Sigmoid colon (tissue), 7 donors: ENCODE data around the gene TENM4. TPM values are rescaled to one million over a fixed set of nuclear protein-coding genes. Genes with fewer than 3 reads are reported as not detected.

ENCODE experiments used
- DNase-seq: peaks from one replicate; pipeline ENCODE4 v3.0.0-alpha.2; 2019
- H3K27ac ChIP-seq, 4 donors: fragments of 200-600 bp; sonication (generic); one replicate each; pipeline ENCODE4 v1.5.1; 2016 to 2019; ENCODE audit warnings: mild to moderate bottlenecking in 1 of 4
- H3K27me3 ChIP-seq, 3 donors: fragments of 200-600 bp; sonication (generic); one replicate each; pipeline ENCODE4 v1.5.1; 2019; ENCODE audit warnings: mild to moderate bottlenecking in 1 of 3
- H3K36me3 ChIP-seq, 4 donors: fragments of 200-600 bp; sonication (generic); one replicate each; pipeline ENCODE4 v1.5.1; 2016 to 2019
- H3K4me1 ChIP-seq, 4 donors: fragments of 200-600 bp; sonication (generic); one replicate each; pipeline ENCODE4 v1.5.1; 2017 to 2019
- H3K4me3 ChIP-seq, 4 donors: fragments of 200-600 bp; sonication (generic); one replicate each; pipeline ENCODE4 v1.5.1; 2017 to 2019; ENCODE audit warnings: mild to moderate bottlenecking in 2 of 4, moderate library complexity in 1 of 4
- H3K9me3 ChIP-seq, 4 donors: fragments of 200-600 bp in 3 of 4; sonication (generic) in 3 of 4; one replicate each; pipeline versions ENCODE4 v1.5.1 to v1.6.1; 2013 to 2019
- EP300 ChIP-seq, 4 donors: sonication (generic); formaldehyde crosslinking; IDR thresholded peaks; one replicate each; pipeline ENCODE4 v1.6.1; 2017; ENCODE audit warnings: antibody characterized with exemption in 4 of 4
- POLR2A ChIP-seq, 2 donors: fragments of 450-650 bp; IDR thresholded peaks; one replicate each; pipeline ENCODE4 v1.6.1; 2016; ENCODE audit warnings: antibody characterized with exemption in 2 of 2, mild to moderate bottlenecking in 2 of 2, moderate library complexity in 2 of 2
- POLR2AphosphoS5 ChIP-seq, 4 donors: sonication (generic); formaldehyde crosslinking; IDR thresholded peaks; one replicate each; pipeline ENCODE4 v1.6.1; 2017; ENCODE audit warnings: antibody characterized with exemption in 4 of 4
- WGBS, 2 donors: extraction: QIAGEN DNeasy Blood & Tissue Kit; methylation state at CpG; one replicate each; pipeline ENCODE4 v1.1.7; 2013; 5-methylcytosine and 5-hydroxymethylcytosine counted together
- intact Hi-C: fragments of 100-400 bp; cut with DNase I; formaldehyde crosslinking; loops from one replicate; pipeline ENCODE4 v1.15.1; 2023
- polyA plus RNA-seq, 3 donors: library from polyadenylated mRNA; stranded (reverse); fragments of 200-250 nt; gene quantifications; one replicate each; pipeline ENCODE4 v1.2.3, GENCODE V29; 2013
- total RNA-seq, 4 donors: library from RNA; depleted of rRNA; stranded (reverse); fragments of >200 nt; gene quantifications; one replicate each; pipeline ENCODE4 v1.1.0, GENCODE V29; 2016
- TF ChIP-seq, protein P1 (sequence below), 4 experiments: fragments of 450-650 bp in 3 of 4; fragments of 200-600 bp in 1 of 4; IDR thresholded peaks; one replicate each; pipeline ENCODE4 v1.5.1; 2016 to 2019; ENCODE audit warnings: antibody characterized with exemption in 4 of 4, mild to moderate bottlenecking in 3 of 4, moderate library complexity in 2 of 4
- donor health status: healthy with polysubstance abuse.
- donor health status: Bipolar disorder and iron deficiency.
- donor health status: healthy.

TENM4 gene
- total and polyA plus RNA-seq, 7 donors = 0.23 to 14.6 (median 1.9) TPM; not detected in 1

- H3K9me3 ChIP-seq = no peaks in the 10 kb centered on the region
- DNase-seq = no peak
- H3K4me1 ChIP-seq = peaks cover 0 to 9% (median 0%) of the 10 kb centered on the region in 4 donors
- H3K27me3 ChIP-seq = no peaks in the 10 kb centered on the region
- TF ChIP-seq, protein P1, sequence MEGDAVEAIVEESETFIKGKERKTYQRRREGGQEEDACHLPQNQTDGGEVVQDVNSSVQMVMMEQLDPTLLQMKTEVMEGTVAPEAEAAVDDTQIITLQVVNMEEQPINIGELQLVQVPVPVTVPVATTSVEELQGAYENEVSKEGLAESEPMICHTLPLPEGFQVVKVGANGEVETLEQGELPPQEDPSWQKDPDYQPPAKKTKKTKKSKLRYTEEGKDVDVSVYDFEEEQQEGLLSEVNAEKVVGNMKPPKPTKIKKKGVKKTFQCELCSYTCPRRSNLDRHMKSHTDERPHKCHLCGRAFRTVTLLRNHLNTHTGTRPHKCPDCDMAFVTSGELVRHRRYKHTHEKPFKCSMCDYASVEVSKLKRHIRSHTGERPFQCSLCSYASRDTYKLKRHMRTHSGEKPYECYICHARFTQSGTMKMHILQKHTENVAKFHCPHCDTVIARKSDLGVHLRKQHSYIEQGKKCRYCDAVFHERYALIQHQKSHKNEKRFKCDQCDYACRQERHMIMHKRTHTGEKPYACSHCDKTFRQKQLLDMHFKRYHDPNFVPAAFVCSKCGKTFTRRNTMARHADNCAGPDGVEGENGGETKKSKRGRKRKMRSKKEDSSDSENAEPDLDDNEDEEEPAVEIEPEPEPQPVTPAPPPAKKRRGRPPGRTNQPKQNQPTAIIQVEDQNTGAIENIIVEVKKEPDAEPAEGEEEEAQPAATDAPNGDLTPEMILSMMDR (IDR thresholded peaks at IDR 0.05) = no peak
- no peak for TF ChIP-seq EP300 (IDR thresholded peaks at IDR 0.05)
- TF ChIP-seq POLR2A (IDR thresholded peaks at IDR 0.05) = no peak
- no peak for TF ChIP-seq POLR2AphosphoS5 (IDR thresholded peaks at IDR 0.05)
- WGBS, 2 donors = 68 to 71% methylated on average over 3 of the region's 3 CpGs
- H3K27ac ChIP-seq = no peak overlapping the region
- intact Hi-C loops = no loop called here
- H3K36me3 ChIP-seq = no peaks in the 10 kb centered on the region
- H3K4me3 ChIP-seq = no peak overlapping the region
Measured at GRCh38 chr11:79046366-79046765, 394.5 kb downstream of the TENM4 start.

DNA sequence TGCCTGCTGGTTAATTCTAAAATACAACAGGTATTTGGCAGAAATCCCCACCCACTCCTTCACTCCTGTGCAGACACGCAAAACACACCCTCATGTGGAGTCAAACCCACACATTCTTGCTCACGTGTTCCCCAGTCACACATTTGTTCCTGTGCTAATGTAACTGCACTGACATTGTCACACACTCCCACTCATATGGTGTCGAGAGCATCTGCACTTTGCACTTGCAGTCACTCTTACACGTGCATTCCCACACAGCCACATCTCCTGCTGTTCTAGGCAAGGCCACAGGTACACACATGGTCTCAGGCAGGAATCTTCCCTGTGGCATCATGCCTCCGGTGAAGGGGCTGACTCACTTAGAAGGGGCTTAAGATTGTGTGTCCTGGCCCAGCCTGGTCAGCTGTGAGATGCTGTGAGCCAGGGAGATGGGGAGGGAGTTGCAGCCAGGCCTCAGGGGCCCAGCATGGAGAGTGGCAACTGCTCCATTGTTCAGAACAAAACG is 395.0 kb downstream of the TENM4 start:
- WGBS, 2 donors = 66 to 67% methylated on average over 6 of the region's 6 CpGs
- H3K36me3 ChIP-seq = no peaks in the 10 kb centered on the region

GRCh38 chr11:79045018-79045799 is 395.6 kb downstream of the TENM4 start:
- Histone ChIP-seq H3K27me3 (no peaks in the 10 kb centered on the region), H3K9me3 (peaks cover 0 to 2% (median 0%) of the 10 kb centered on the region in 4 donors), H3K4me1 (peaks cover 0 to 9% (median 0%) of the 10 kb centered on the region in 4 donors), H3K4me3 (no peak overlapping the region), H3K36me3 (no peaks in the 10 kb centered on the region), H3K27ac (no peak overlapping the region)
- no peak for DNase-seq
- intact Hi-C loops = no loop called here
- TF ChIP-seq, protein P1 (IDR thresholded peaks at IDR 0.05) = no peak
- no peak for TF ChIP-seq POLR2AphosphoS5 (IDR thresholded peaks at IDR 0.05)
- no peak for TF ChIP-seq EP300 (IDR thresholded peaks at IDR 0.05)
- no peak for TF ChIP-seq POLR2A (IDR thresholded peaks at IDR 0.05)
- WGBS, 2 donors = 67 to 72% methylated on average over 10 of the region's 10 CpGs

More for the DNA sequence above, 395.0 kb downstream of the TENM4 start:
- Histone ChIP-seq H3K4me3 (no peak overlapping the region), H3K27me3 (no peaks in the 10 kb centered on the region), H3K4me1 (peaks cover 0 to 9% (median 0%) of the 10 kb centered on the region in 4 donors), H3K27ac (no peak overlapping the region), H3K9me3 (no peaks in the 10 kb centered on the region)
- no peak for DNase-seq
- TF ChIP-seq EP300 (IDR thresholded peaks at IDR 0.05) = no peak
- intact Hi-C loops = no loop called here

- Histone ChIP-seq H3K4me3 (no peak overlapping the region), H3K27me3 (no peaks in the 10 kb centered on the region), H3K36me3 (no peaks in the 10 kb centered on the region), H3K9me3 (peaks cover 0 to 3% (median 0%) of the 10 kb centered on the region in 4 donors), H3K4me1 (peaks cover 0 to 9% (median 0%) of the 10 kb centered on the region in 4 donors), H3K27ac (no peak overlapping the region)
- TF ChIP-seq, protein P1 (IDR thresholded peaks at IDR 0.05) = no peak
- TF ChIP-seq POLR2A (IDR thresholded peaks at IDR 0.05) (no peak), POLR2AphosphoS5 (IDR thresholded peaks at IDR 0.05) (no peak), EP300 (IDR thresholded peaks at IDR 0.05) (no peak)
- WGBS, 2 donors = 85 to 94% methylated on average over 2 of the region's 2 CpGs
- intact Hi-C loops = no loop called here
- no peak for DNase-seq
Measured at GRCh38 chr11:79044201-79044600, 396.6 kb downstream of the TENM4 start.

- no peak for DNase-seq
- TF ChIP-seq EP300 (IDR thresholded peaks at IDR 0.05) (no peak), POLR2A (IDR thresholded peaks at IDR 0.05) (no peak), POLR2AphosphoS5 (IDR thresholded peaks at IDR 0.05) (no peak)
- TF ChIP-seq, protein P1 (IDR thresholded peaks at IDR 0.05) = no peak
- H3K4me1 ChIP-seq = peaks cover 0 to 9% (median 0%) of the 10 kb centered on the region in 4 donors
- H3K36me3 ChIP-seq = no peaks in the 10 kb centered on the region
- H3K27me3 ChIP-seq = no peaks in the 10 kb centered on the region
- H3K27ac ChIP-seq = no peak overlapping the region
- no peak overlapping the region for H3K4me3 ChIP-seq
- 80 to 86% methylated on average over 3 of the region's 3 CpGs for WGBS, 2 donors
- peaks cover 0 to 3% (median 0%) of the 10 kb centered on the region in 4 donors for H3K9me3 ChIP-seq
- intact Hi-C loops = no loop called here
Measured at GRCh38 chr11:79043726-79044125, 397.1 kb downstream of the TENM4 start.
